Adrenal gland (tissue), 12 donors: ENCODE results near the gene ACTG1. TPM values are rescaled to one million over a fixed set of nuclear protein-coding genes. Genes with fewer than 3 reads are reported as not detected.

Experiments used
- DNase-seq, 7 donors: peaks; one replicate each; pipeline ENCODE4 v3.0.0-alpha.2; 2019 to 2020
- H3K27ac ChIP-seq, 5 donors: fragments of 200-600 bp; sonication (generic) in 4 of 5; 1 replicate in 3 of 5; 2 replicates in 2 of 5; pipeline versions ENCODE4 v1.5.1 to v1.8.0; 2016 to 2020; ENCODE audit warnings: mild to moderate bottlenecking in 1 of 5
- H3K27me3 ChIP-seq: fragments of 200-600 bp; 2 replicates; pipeline ENCODE4 v1.8.0; 2021
- H3K36me3 ChIP-seq, 2 donors: fragments of 200-600 bp; replicated peaks in 1 of 2; 1 replicate in 1 of 2; 2 replicates in 1 of 2; pipeline versions ENCODE4 v1.5.1 to v1.8.0; 2018 to 2022
- H3K4me1 ChIP-seq, 2 donors: fragments of 200-600 bp; replicated peaks in 1 of 2; 1 replicate in 1 of 2; 2 replicates in 1 of 2; pipeline versions ENCODE4 v1.5.1 to v1.8.0; 2018 to 2021
- H3K4me3 ChIP-seq, 4 donors: fragments of 200-600 bp; sonication (generic) in 3 of 4; one replicate each; pipeline ENCODE4 v1.5.1; 2016 to 2018
- H3K9me3 ChIP-seq, 3 donors: fragments of 200-600 bp; sonication (generic) in 1 of 3; replicated peaks in 1 of 3; 1 replicate in 2 of 3; 2 replicates in 1 of 3; pipeline versions ENCODE4 v1.5.1 to v1.8.0; 2016 to 2021
- POLR2A ChIP-seq, 2 donors: fragments of 450-650 bp; IDR thresholded peaks; one replicate each; pipeline ENCODE4 v1.6.1; 2017; ENCODE audit warnings: antibody characterized with exemption in 2 of 2, mild to moderate bottlenecking in 2 of 2, moderate library complexity in 1 of 2
- WGBS, 4 donors: extraction: QIAGEN DNeasy Blood & Tissue Kit in 2 of 4; methylation state at CpG; one replicate each; pipeline versions ENCODE4 v1.1.5 to v1.1.7; 2013 to 2017; 5-methylcytosine and 5-hydroxymethylcytosine counted together
- intact Hi-C, 2 donors: fragments of 100-400 bp; cut with DNase I; formaldehyde crosslinking; loops; one replicate each; pipeline versions ENCODE4 v1.14.1 to v1.15.0; 2022 to 2023
- polyA plus RNA-seq, 3 donors: library from polyadenylated mRNA; stranded (reverse); fragments of 200-250 nt in 2 of 3; fragments of 350-450 nt in 1 of 3; fragmentation: Illumina TruSeq in 1 of 3; extraction: RNeasy Lipid Tissue Mini Kit (QIAGEN cat#74804) in 1 of 3; gene quantifications; one replicate each; pipeline ENCODE4 v1.2.3, GENCODE V29; 2013 to 2014
- total RNA-seq, 9 donors: library from RNA; depleted of rRNA in 4 of 9; stranded (reverse); fragments of >200 nt in 4 of 9; fragments of 120-200 nt in 1 of 9; fragmentation: NEBNext Ultra II Directional in 1 of 9; extraction: Animal tissue kit (Norgen Biotek cat#: 25700) in 1 of 9; gene quantifications; one replicate each; pipeline versions ENCODE4 v1.1.0 to v1.2.4, GENCODE V29; 2013 to 2023
- TF ChIP-seq, protein P1 (sequence below), 6 experiments: fragments of 450-650 bp in 4 of 6; fragments of 200-600 bp in 2 of 6; sonication (generic) in 1 of 6; IDR thresholded peaks; 1 replicate in 5 of 6; 2 replicates in 1 of 6; pipeline versions ENCODE4 v1.5.1 to v1.8.0; 2016 to 2021; ENCODE audit warnings: antibody characterized with exemption in 6 of 6, mild to moderate bottlenecking in 2 of 6, moderate library complexity in 1 of 6
- donor health status: healthy with polysubstance abuse.
- donor health status: Bipolar disorder and iron deficiency.
- donor health status: DM: yes; HTN: yes; CAD: no.
- donor health status: DM: no; HTN: no; CAD: no.
- donor health status: DM: no; HTN: no; CAD: no.
- donor health status: DM: yes; HTN: yes; CAD: no.

ACTG1 gene
- total and polyA plus RNA-seq, 12 donors = 828 to 6,446 (median 2,144) TPM

DNA sequence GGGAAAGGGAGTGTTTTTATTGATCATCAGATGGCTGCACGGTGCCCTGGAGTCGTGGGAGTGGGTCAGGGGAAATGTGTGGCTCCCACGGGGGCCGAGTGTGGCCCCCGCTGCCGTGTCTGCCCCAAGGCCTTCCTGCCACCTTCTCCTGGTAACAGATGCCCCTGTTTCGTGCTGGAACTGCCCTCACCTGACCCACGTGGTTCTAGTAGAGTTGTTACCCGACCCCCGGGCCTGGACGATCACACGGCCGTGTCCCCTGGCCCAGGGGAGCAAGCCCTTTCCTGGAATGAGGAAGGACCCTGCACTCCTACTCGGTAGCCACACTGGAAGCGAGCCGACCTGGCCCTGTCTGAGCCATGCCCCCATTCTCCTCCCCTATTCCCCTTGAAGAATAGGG is 37.6 kb downstream of the ACTG1 start:
- Histone ChIP-seq H3K9me3 (no peaks in the 10 kb centered on the region), H3K27me3 (no peaks in the 10 kb centered on the region), H3K27ac (no peak overlapping the region), H3K36me3 (no peaks in the 10 kb centered on the region), H3K4me1 (peaks cover 5 to 8% of the 10 kb centered on the region in 2 donors), H3K4me3 (no peak overlapping the region)
- TF ChIP-seq POLR2A (IDR thresholded peaks at IDR 0.05) = no peak
- TF ChIP-seq, protein P1, sequence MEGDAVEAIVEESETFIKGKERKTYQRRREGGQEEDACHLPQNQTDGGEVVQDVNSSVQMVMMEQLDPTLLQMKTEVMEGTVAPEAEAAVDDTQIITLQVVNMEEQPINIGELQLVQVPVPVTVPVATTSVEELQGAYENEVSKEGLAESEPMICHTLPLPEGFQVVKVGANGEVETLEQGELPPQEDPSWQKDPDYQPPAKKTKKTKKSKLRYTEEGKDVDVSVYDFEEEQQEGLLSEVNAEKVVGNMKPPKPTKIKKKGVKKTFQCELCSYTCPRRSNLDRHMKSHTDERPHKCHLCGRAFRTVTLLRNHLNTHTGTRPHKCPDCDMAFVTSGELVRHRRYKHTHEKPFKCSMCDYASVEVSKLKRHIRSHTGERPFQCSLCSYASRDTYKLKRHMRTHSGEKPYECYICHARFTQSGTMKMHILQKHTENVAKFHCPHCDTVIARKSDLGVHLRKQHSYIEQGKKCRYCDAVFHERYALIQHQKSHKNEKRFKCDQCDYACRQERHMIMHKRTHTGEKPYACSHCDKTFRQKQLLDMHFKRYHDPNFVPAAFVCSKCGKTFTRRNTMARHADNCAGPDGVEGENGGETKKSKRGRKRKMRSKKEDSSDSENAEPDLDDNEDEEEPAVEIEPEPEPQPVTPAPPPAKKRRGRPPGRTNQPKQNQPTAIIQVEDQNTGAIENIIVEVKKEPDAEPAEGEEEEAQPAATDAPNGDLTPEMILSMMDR (IDR thresholded peaks at IDR 0.05) = no peak
- DNase-seq = no peak
- WGBS, 4 donors = 83 to 89% (median 87%) methylated on average over 9 to 16 of the region's 16 CpGs
- intact Hi-C loops = no loop called here

DNA sequence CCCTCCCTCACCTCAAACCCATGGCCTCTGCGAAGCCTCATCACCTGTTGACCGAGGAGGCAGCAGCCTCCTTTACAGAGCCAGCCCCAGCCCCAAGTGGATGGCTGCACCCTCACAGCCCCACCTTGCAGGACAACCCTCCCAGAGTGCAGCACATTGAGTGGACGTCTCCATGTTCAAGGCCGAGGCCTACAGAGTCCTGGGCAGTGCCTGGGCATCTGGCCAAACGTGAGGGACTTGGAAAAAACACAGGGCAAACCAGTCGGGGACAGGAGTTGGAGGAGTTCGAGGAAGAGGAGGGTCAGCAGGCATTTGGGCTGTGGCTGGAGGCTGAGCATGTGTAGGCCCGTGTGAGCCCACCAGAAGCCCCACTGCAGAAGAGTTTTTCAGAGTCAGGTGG is 39.6 kb downstream of the ACTG1 start:
- intact Hi-C loops = no loop called here
- DNase-seq = peak; percentile 58 to 88 (median 84)
- Histone ChIP-seq H3K27ac (no peak overlapping the region), H3K9me3 (no peaks in the 10 kb centered on the region), H3K36me3 (no peaks in the 10 kb centered on the region), H3K4me3 (no peak overlapping the region), H3K4me1 (peaks cover 3 to 8% of the 10 kb centered on the region in 2 donors), H3K27me3 (no peaks in the 10 kb centered on the region)
- TF ChIP-seq, protein P1 (IDR thresholded peaks at IDR 0.05) = no peak
- no peak for TF ChIP-seq POLR2A (IDR thresholded peaks at IDR 0.05)
- WGBS, 4 donors = 44 to 64% (median 51%) methylated on average over 6 to 8 of the region's 8 CpGs

DNA sequence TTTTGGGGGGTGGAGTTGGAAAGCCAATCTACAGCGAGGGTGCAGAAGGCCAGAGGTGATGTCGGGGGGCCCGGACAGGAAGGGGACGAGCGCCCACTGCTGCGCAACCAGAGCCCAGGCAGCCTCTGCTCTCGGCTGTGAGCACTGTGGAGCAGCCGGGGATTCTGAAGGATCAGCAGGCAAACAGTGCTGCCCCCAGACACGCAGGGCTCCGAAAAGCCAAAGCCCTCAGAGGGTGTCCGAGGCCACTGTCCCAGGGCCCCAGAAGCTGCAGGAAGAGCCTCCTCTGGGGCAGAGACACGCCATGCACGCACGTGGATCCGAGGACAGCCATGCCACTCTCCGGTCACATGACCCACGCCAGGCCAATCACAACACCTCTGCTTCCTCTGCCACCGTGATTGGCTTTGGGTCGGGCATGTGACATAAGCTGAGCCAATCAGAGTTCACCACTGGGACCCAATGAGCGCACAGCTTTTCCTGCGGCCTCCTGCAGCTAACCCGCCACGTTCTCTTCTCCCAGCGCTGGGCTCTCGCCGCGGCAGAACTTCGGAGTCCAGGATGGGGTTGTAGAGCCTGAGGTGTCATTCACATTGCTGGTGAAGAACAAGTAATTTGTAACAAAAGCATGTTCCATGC is 40.7 kb downstream of the ACTG1 start:
- H3K27me3 ChIP-seq = no peaks in the 10 kb centered on the region
- peak in 5 of 7 donors; percentile 43 to 81 (median 54) for DNase-seq
- no peaks in the 10 kb centered on the region for H3K9me3 ChIP-seq
- peak overlapping the region in 1 of 5 donors; percentile 34 for H3K27ac ChIP-seq
- peaks cover 5 to 16% of the 10 kb centered on the region in 2 donors for H3K4me1 ChIP-seq
- no peaks in the 10 kb centered on the region for H3K36me3 ChIP-seq
- intact Hi-C loops = no loop called here
- WGBS, 4 donors = 76 to 90% (median 83%) methylated on average over 20 to 28 of the region's 28 CpGs
- H3K4me3 ChIP-seq = no peak overlapping the region
- no peak for TF ChIP-seq POLR2A (IDR thresholded peaks at IDR 0.05)
- TF ChIP-seq, protein P1 (IDR thresholded peaks at IDR 0.05) = no peak

DNA sequence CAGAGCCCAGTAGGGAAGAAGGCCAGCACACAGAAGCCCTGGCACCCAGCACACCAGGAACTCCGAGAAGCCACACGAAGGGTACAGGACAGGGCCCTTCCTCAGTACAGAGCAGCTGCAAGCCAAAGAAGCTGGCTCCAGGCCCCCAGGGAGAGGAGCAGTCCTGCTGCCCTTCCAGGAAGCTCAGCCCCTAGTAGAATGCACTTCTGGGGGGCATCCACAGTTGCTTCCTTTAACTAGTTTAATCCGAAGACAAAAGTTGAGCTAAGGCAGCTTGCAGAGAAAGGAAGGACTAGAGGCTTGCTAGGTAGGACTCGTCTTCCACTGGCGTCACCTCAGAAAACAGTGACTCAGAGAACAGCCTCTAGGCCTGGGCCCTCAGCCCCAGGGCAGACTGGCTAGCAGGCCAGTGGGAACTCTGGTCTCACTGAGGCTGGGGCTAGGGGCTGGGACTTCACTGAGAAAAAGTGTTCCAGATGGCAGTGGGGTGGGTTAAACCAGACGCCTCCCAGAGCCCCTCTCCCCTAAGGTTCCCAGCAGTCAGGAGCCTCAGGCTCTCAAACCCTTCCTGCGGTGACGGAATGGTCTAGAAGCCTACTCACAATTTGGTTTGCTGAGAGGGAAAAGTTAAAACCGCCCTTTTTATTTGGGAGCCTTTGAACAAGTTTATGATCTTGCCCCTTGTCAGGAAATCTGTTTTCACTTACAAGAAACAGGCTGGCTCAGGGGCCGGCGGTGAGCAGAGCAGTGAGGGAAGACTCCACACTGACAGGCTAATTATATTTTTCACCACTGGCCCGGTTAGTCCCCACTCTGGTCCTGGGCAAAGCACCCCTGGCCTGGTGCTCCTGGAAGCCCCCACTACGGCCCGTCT is 41.4 kb downstream of the ACTG1 start:
- Histone ChIP-seq H3K27me3 (no peaks in the 10 kb centered on the region), H3K27ac (no peak overlapping the region), H3K4me1 (peaks cover 12 to 22% of the 10 kb centered on the region in 2 donors), H3K36me3 (no peaks in the 10 kb centered on the region), H3K4me3 (no peak overlapping the region), H3K9me3 (no peaks in the 10 kb centered on the region)
- WGBS, 4 donors = 74 to 81% (median 78%) methylated on average over 12 to 14 of the region's 14 CpGs
- TF ChIP-seq, protein P1 (IDR thresholded peaks at IDR 0.05) = no peak
- intact Hi-C loops = no loop called here
- no peak for DNase-seq
